T-helper 22 cell (primary cell): ENCODE measurements around the gene DRC1.

Experiments used
- DNase-seq: peaks from one replicate; pipeline ENCODE4 v3.0.0-alpha.2; 2020; ENCODE audit warnings: low read depth

The DRC1 gene

GRCh38 chr2:26448651-26449050 is 46.9 kb downstream of the DRC1 start:
- DNase-seq, result no peak

GRCh38 chr2:26449278-26450030 is 47.7 kb downstream of the DRC1 start:
- DNase-seq, result no peak

- no peak for DNase-seq
Measured at GRCh38 chr2:26450031-26450635, 48.4 kb downstream of the DRC1 start.

- no peak for DNase-seq
Measured at GRCh38 chr2:26451700-26452099, 50.0 kb downstream of the DRC1 start.

- no peak for DNase-seq
Measured at GRCh38 chr2:26453421-26454329, 52.0 kb downstream of the DRC1 start.

- DNase-seq, result no peak
Measured at GRCh38 chr2:26454561-26455001, 52.9 kb downstream of the DRC1 start.

- DNase-seq, result no peak
Measured at GRCh38 chr2:26455037-26455669, 53.4 kb downstream of the DRC1 start.

GRCh38 chr2:26455670-26456439 is 54.1 kb downstream of the DRC1 start:
- no peak for DNase-seq

GRCh38 chr2:26456440-26457250 is 54.9 kb downstream of the DRC1 start:
- DNase-seq, result no peak

- DNase-seq, result no peak
Measured at GRCh38 chr2:26457251-26457666, 55.5 kb downstream of the DRC1 start.

- DNase-seq, result no peak
Measured at GRCh38 chr2:26457695-26458364, 56.1 kb downstream of the DRC1 start.

GRCh38 chr2:26458365-26459042 is 56.8 kb downstream of the DRC1 start:
- DNase-seq, result no peak

- no peak for DNase-seq
Measured at GRCh38 chr2:26459991-26460612, 58.4 kb downstream of the DRC1 start.

- DNase-seq, result no peak
Measured at GRCh38 chr2:26460613-26461031, 58.9 kb downstream of the DRC1 start.

- DNase-seq, result no peak
Measured at GRCh38 chr2:26461601-26462023, 59.9 kb downstream of the DRC1 start.

- DNase-seq, result no peak
Measured at GRCh38 chr2:26462100-26462499, 60.4 kb downstream of the DRC1 start.

- DNase-seq, result no peak
Measured at GRCh38 chr2:26462511-26463243, 61.0 kb downstream of the DRC1 start.
